Natural killer cell (primary cell): Measurements from ENCODE around the gene SCMH1. TPM values are rescaled to one million over a fixed set of nuclear protein-coding genes. Genes with fewer than 3 reads are reported as not detected.

Source experiments
- ATAC-seq, 3 donors: fragments of 150-1000 bp in 2 of 3; fragments of 200-7000 bp in 1 of 3; cut with Tn5 transposase; 1 replicate in 1 of 3; 2 replicates in 2 of 3; pipeline ENCODE4 v1.10.0; 2021; ENCODE audit warnings: mild to moderate bottlenecking in 2 of 3, moderate library complexity in 2 of 3
- DNase-seq, 2 donors: peaks; one replicate each; pipeline versions ENCODE4 v3.0.0 to v3.0.0-alpha.2; 2013 to 2021; ENCODE audit warnings: mixed read lengths in 1 of 2
- H3K27ac ChIP-seq: one replicate; pipeline ENCODE4 v1.5.1; 2013; ENCODE audit warnings: mild to moderate bottlenecking, low read length
- H3K27me3 ChIP-seq: one replicate; pipeline ENCODE4 v1.6.1; 2013; ENCODE audit warnings: low read length; ENCODE audit not compliant: control insufficient read depth, insufficient read depth
- H3K36me3 ChIP-seq: one replicate; pipeline ENCODE4 v1.6.1; 2013; ENCODE audit warnings: low read length; ENCODE audit not compliant: control insufficient read depth, insufficient read depth
- H3K4me1 ChIP-seq: one replicate; pipeline ENCODE4 v1.6.1; 2013; ENCODE audit warnings: low read length; ENCODE audit not compliant: control insufficient read depth, insufficient read depth
- H3K4me3 ChIP-seq: one replicate; pipeline ENCODE4 v1.5.1; 2013; ENCODE audit warnings: low read length
- H3K9me3 ChIP-seq: one replicate; pipeline ENCODE4 v1.6.1; 2013; ENCODE audit warnings: low read length; ENCODE audit not compliant: control insufficient read depth, insufficient read depth
- H3K27ac Mint-ChIP-seq, 2 donors: one replicate each; pipeline ENCODE4 v1.8.0; 2022; ENCODE audit warnings: mild to moderate bottlenecking in 2 of 2, mixed read lengths in 2 of 2, moderate library complexity in 1 of 2
- H3K27me3 Mint-ChIP-seq, 2 donors: one replicate each; pipeline ENCODE4 v1.8.0; 2022; ENCODE audit warnings: low read depth in 2 of 2, mixed read lengths in 2 of 2
- H3K36me3 Mint-ChIP-seq: one replicate; pipeline ENCODE4 v1.8.0; 2022; ENCODE audit warnings: mixed read lengths
- H3K4me1 Mint-ChIP-seq, 2 donors: one replicate each; pipeline ENCODE4 v1.8.0; 2022; ENCODE audit warnings: mixed read lengths in 2 of 2
- H3K4me3 Mint-ChIP-seq: one replicate; pipeline ENCODE4 v1.8.0; 2022; ENCODE audit warnings: mild to moderate bottlenecking, moderate library complexity, mixed read lengths
- H3K9me3 Mint-ChIP-seq, 2 donors: one replicate each; pipeline ENCODE4 v1.8.0; 2022; ENCODE audit warnings: mixed read lengths in 2 of 2
- CTCF ChIP-seq: fragments of 200-600 bp; IDR thresholded peaks from one replicate; pipeline ENCODE4 v1.8.0; 2022; ENCODE audit warnings: antibody characterized with exemption
- WGBS: methylation state at CpG from one replicate; pipeline ENCODE4 v1.1.7; 2013; ENCODE audit warnings: missing lambda C conversion rate; ENCODE audit not compliant: insufficient coverage; 5-methylcytosine and 5-hydroxymethylcytosine counted together
- intact Hi-C: fragments of 100-400 bp; cut with micrococcal nuclease; formaldehyde crosslinking; loops from one replicate; pipeline ENCODE4 v1.14.2; 2022
- total RNA-seq, 4 donors: library from RNA; stranded (reverse); fragments of 120-200 nt in 1 of 4; gene quantifications; one replicate each; pipeline versions ENCODE4 v1.2.3 to v1.2.4, GENCODE V29; 2013 to 2022

The SCMH1 gene
- total RNA-seq, 3 donors from 2014 or later (not counting 1 experiment from before 2014, with no cell fraction given): 8.3 to 10.2 (median 9.1) TPM

- no peaks in the 10 kb centered on the region for H3K9me3 ChIP-seq
- no peaks in the 10 kb centered on the region for H3K27me3 ChIP-seq
- H3K27ac ChIP-seq: peak overlapping the region; percentile 97
- WGBS: 38% methylated on average over 17 of the region's 17 CpGs
- intact Hi-C loops: no loop called here
- Mint-ChIP-seq H3K27me3 (no peaks in the 10 kb centered on the region), H3K4me3 (peak overlapping the region; percentile 88), H3K27ac (peak overlapping the region; percentile 89 to 92), H3K36me3 (no peaks in the 10 kb centered on the region), H3K9me3 (no peaks in the 10 kb centered on the region), H3K4me1 (peaks cover 13 to 25% of the 10 kb centered on the region in 2 donors)
- peaks cover 17% of the 10 kb centered on the region for H3K4me1 ChIP-seq
- no peak for ATAC-seq
- no peak for TF ChIP-seq CTCF
- H3K36me3 ChIP-seq: peaks cover 4% of the 10 kb centered on the region
- DNase-seq: peak in 1 of 2 donors; percentile 17
- H3K4me3 ChIP-seq: peak overlapping the region; percentile 90
These were observed 263.2 kb downstream of the SCMH1 start for GRCh38 chr1:40978886-40979240.

GRCh38 chr1:40977716-40978115 is 264.4 kb downstream of the SCMH1 start:
- WGBS: no CpG with 5 or more reads among the region's 1 CpG
- no peak for TF ChIP-seq CTCF
- intact Hi-C loops: no loop called here
- H3K27me3 ChIP-seq: no peaks in the 10 kb centered on the region
- no peaks in the 10 kb centered on the region for H3K36me3 Mint-ChIP-seq
- H3K27me3 Mint-ChIP-seq: no peaks in the 10 kb centered on the region
- H3K27ac ChIP-seq: no peak overlapping the region
- no peak overlapping the region for H3K27ac Mint-ChIP-seq
- H3K36me3 ChIP-seq: no peaks in the 10 kb centered on the region
- DNase-seq (no peak), ATAC-seq (no peak)
- H3K4me3 ChIP-seq: no peak overlapping the region
- H3K4me1 ChIP-seq: peaks cover 17% of the 10 kb centered on the region
- H3K9me3 ChIP-seq: no peaks in the 10 kb centered on the region
- no peak overlapping the region for H3K4me3 Mint-ChIP-seq
- peaks cover 13 to 25% of the 10 kb centered on the region in 2 donors for H3K4me1 Mint-ChIP-seq
- no peaks in the 10 kb centered on the region for H3K9me3 Mint-ChIP-seq

Other genes with a start within 250 kb of the SCMH1 start
- under 1 TPM; 0.09 to 0.18 (median 0.09) TPM for gene SLFNL1, start 220.6 kb downstream of the SCMH1 start, total RNA-seq
- gene FOXO6, start 119.1 kb upstream of the SCMH1 start, total RNA-seq: 1 to 10 TPM; 1.2 to 3.3 (median 1.7) TPM
- gene EDN2, start 242.4 kb upstream of the SCMH1 start, total RNA-seq: under 1 TPM; 0.29 to 0.93 (median 0.64) TPM